HEK293T (cell line): ENCODE data around the gene SDHB.

Experiments
- ARNT ChIP-seq: fragments of 450-650 bp; IDR thresholded peaks from 2 replicates; pipeline ENCODE4 v1.6.1; 2017; ENCODE audit warnings: mild to moderate bottlenecking
- BHLHE40 ChIP-seq: fragments of 450-650 bp; IDR thresholded peaks from 2 replicates; pipeline ENCODE4 v1.6.1; 2016; ENCODE audit warnings: mild to moderate bottlenecking, moderate library complexity, borderline replicate concordance
- ELF4 ChIP-seq: fragments of 450-650 bp; IDR thresholded peaks from 2 replicates; pipeline ENCODE4 v1.6.1; 2017; ENCODE audit warnings: antibody characterized with exemption
- FOXK2 ChIP-seq: fragments of 450-650 bp; IDR thresholded peaks from 2 replicates; pipeline ENCODE4 v1.6.1; 2016; ENCODE audit warnings: mild to moderate bottlenecking
- FOXM1 ChIP-seq: fragments of 450-650 bp; IDR thresholded peaks from 2 replicates; pipeline ENCODE4 v1.6.1; 2017; ENCODE audit warnings: mild to moderate bottlenecking, borderline replicate concordance
- HDGF ChIP-seq: fragments of 450-650 bp; IDR thresholded peaks from 2 replicates; pipeline ENCODE4 v1.6.1; 2017; ENCODE audit warnings: antibody characterized with exemption, borderline replicate concordance
- L3MBTL2 ChIP-seq: fragments of 450-650 bp; conservative IDR thresholded peaks from 2 replicates; pipeline ENCODE4 v1.6.1; 2016; ENCODE audit warnings: mild to moderate bottlenecking
- LEF1 ChIP-seq: fragments of 450-650 bp; IDR thresholded peaks from 2 replicates; pipeline ENCODE4 v1.6.1; 2017; ENCODE audit warnings: mild to moderate bottlenecking, borderline replicate concordance
- NFRKB ChIP-seq: fragments of 450-650 bp; IDR thresholded peaks from 2 replicates; pipeline ENCODE4 v1.6.1; 2016; ENCODE audit warnings: mild to moderate bottlenecking, moderate library complexity
- SP1 ChIP-seq: fragments of 450-650 bp; IDR thresholded peaks from 2 replicates; pipeline ENCODE4 v1.6.1; 2017
- SUZ12 ChIP-seq: fragments of 450-650 bp; IDR thresholded peaks from 2 replicates; pipeline ENCODE4 v1.6.1; 2016; ENCODE audit warnings: mild to moderate bottlenecking
- TARDBP ChIP-seq: fragments of 450-650 bp; IDR thresholded peaks from 2 replicates; pipeline ENCODE4 v1.6.1; 2016

GRCh38 chr1:16992102-16992501 is 61.7 kb downstream of the SDHB start:
- TF ChIP-seq SUZ12 (no peak), ARNT (no peak), TARDBP (no peak), HDGF (no peak), SP1 (no peak), BHLHE40 (no peak), L3MBTL2 (no peak), FOXM1 (no peak), LEF1 (no peak), FOXK2 (no peak), NFRKB (no peak), ELF4 (no peak)
